Activated naive CD4-positive, alpha-beta T cell treated with anti-CD3 and anti-CD28 coated beads, Interleukin-2, amount 10 ng/mL, durations not matched to agents 7 days and 5 days (primary cell): ENCODE data around the gene AFF3.
A peak's percentile ranks its signal among the peaks of the same experiment; 100 is the strongest.
"Not testable (repeated sequence)": the region's sequence is repeated elsewhere in the genome, so short reads cannot be mapped to it uniquely, and the experiment has no call there.

Experiments used
- CTCF ChIA-PET: fragments of 350-600 bp; sonication (Branson Sonifier 250); formaldehyde crosslinking; loops from one replicate; lab custom pipeline; 2021; ENCODE audit warnings: antibody characterized with exemption; lab: Charles Lee
- DNase-seq: peaks from one replicate; pipeline ENCODE4 v3.0.0-alpha.2; 2020
- H3K27ac Mint-ChIP-seq: one replicate; pipeline ENCODE4 v1.8.0; 2021; ENCODE audit warnings: mild to moderate bottlenecking, moderate library complexity, mixed read lengths
- H3K27me3 Mint-ChIP-seq: one replicate; pipeline ENCODE4 v1.8.0; 2021; ENCODE audit warnings: mild to moderate bottlenecking, mixed read lengths
- H3K36me3 Mint-ChIP-seq: one replicate; pipeline ENCODE4 v1.8.0; 2021; ENCODE audit warnings: mixed read lengths
- H3K4me1 Mint-ChIP-seq: one replicate; pipeline ENCODE4 v1.8.0; 2021; ENCODE audit warnings: mixed read lengths
- H3K4me3 Mint-ChIP-seq: one replicate; pipeline ENCODE4 v1.8.0; 2021; ENCODE audit warnings: mild to moderate bottlenecking, moderate library complexity, mixed read lengths
- H3K9me3 Mint-ChIP-seq: one replicate; pipeline ENCODE4 v1.8.0; 2021; ENCODE audit warnings: mixed read lengths

The AFF3 gene

DNA sequence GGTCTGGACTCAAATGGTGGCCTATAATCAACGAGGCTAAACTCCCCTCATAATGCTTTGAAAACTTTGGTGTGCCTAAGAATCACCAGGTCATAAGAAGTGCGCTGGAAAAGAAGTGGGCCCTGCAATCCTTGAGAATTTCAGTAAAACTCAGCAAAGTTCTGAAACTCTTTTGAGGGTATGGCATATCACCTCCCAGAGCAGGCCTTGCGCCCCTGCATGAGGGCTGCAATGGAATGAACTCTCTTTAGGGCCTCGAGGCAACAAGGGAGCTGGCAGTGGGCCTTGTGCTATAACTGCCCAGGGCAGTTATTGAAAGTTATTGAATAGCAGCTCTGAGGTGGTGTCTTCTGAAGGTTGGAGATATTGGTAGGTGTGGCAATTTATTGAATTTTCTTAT lies 34.5 kb upstream of the AFF3 start:
- Mint-ChIP-seq H3K27me3 (peaks cover 11% of the 10 kb centered on the region), H3K4me3 (no peak overlapping the region), H3K9me3 (no peaks in the 10 kb centered on the region), H3K36me3 (no peaks in the 10 kb centered on the region), H3K4me1 (no peaks in the 10 kb centered on the region), H3K27ac (no peak overlapping the region)
- no peak for DNase-seq
- CTCF ChIA-PET, result no interaction called here

DNA sequence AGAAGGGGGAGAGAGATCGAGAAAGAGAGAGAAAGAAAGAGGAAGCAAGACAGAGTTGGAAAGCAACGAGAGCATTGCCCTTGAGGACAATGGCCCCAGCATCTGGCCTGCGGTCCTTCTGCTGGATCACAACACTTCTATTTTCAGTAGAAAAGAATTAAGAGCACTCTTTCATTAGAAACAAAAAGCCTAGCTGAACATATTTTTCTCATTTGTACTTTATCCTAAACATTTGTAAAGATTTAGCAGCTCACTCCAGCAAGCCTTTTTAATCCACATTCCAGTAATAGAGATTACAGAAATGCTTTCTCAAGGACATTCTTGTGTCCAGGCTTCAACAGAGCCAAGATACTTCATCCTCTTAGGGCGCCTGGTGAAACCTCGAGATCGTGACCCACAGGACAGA lies 31.6 kb upstream of the AFF3 start:
- peaks cover 7% of the 10 kb centered on the region for H3K27me3 Mint-ChIP-seq
- H3K4me1 Mint-ChIP-seq, result no peaks in the 10 kb centered on the region
- H3K4me3 Mint-ChIP-seq, result no peak overlapping the region
- H3K36me3 Mint-ChIP-seq, result no peaks in the 10 kb centered on the region
- no peak for DNase-seq
- H3K27ac Mint-ChIP-seq, result no peak overlapping the region
- CTCF ChIA-PET, result no interaction called here
- no peaks in the 10 kb centered on the region for H3K9me3 Mint-ChIP-seq

DNA sequence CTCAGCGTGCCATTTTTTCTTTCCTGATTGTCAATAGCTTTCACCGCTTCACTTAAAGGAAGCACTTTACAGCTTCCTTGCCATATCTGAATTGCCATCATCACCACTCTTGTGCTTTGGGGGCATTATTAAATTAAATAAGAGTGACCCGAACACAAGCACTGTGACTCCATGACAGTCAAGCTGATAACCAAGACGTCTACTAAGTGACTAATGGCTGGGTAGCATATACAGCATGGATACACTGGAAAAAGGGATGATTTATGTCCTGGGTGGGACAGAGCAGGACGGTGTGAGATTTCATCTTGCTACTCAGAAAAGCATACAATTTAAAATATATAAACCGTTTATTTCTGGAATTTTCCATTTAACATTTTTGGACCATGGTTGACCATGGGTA lies 24.3 kb upstream of the AFF3 start:
- H3K9me3 Mint-ChIP-seq, result peaks cover 4% of the 10 kb centered on the region
- no peaks in the 10 kb centered on the region for H3K36me3 Mint-ChIP-seq
- H3K27me3 Mint-ChIP-seq, result peaks cover 5% of the 10 kb centered on the region
- no peak for DNase-seq
- H3K27ac Mint-ChIP-seq, result no peak overlapping the region
- CTCF ChIA-PET, result no interaction called here
- no peak overlapping the region for H3K4me3 Mint-ChIP-seq
- H3K4me1 Mint-ChIP-seq, result no peaks in the 10 kb centered on the region

DNA sequence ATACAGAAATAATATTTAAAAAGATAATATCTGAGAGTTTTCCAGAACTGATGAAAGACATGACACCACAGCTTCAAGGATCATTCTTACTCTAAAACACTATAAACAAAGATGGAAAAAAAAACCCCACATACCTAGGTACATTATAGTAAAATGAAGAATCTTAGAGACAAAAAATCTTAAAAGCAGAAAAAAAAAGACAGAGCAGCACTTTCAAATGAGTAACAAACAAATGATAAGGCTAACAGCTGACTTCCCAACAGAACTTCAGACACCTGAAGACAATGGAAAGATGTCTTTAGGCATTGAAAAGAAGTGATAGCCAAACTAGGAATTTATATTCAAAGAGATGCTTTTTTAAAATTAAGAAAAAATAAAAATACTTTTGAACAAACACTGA lies 21.2 kb upstream of the AFF3 start:
- DNase-seq, result no peak
- no peaks in the 10 kb centered on the region for H3K4me1 Mint-ChIP-seq
- no peak overlapping the region for H3K27ac Mint-ChIP-seq
- peaks cover 4% of the 10 kb centered on the region for H3K9me3 Mint-ChIP-seq
- CTCF ChIA-PET, result interaction anchor here (0.7 kb wide), 1 partner anchor 505 kb away, joined by 3 read pairs; no protein-coding TSS in a partner anchor
- no peaks in the 10 kb centered on the region for H3K36me3 Mint-ChIP-seq
- no peak overlapping the region for H3K4me3 Mint-ChIP-seq
- peaks cover 11% of the 10 kb centered on the region for H3K27me3 Mint-ChIP-seq

DNA sequence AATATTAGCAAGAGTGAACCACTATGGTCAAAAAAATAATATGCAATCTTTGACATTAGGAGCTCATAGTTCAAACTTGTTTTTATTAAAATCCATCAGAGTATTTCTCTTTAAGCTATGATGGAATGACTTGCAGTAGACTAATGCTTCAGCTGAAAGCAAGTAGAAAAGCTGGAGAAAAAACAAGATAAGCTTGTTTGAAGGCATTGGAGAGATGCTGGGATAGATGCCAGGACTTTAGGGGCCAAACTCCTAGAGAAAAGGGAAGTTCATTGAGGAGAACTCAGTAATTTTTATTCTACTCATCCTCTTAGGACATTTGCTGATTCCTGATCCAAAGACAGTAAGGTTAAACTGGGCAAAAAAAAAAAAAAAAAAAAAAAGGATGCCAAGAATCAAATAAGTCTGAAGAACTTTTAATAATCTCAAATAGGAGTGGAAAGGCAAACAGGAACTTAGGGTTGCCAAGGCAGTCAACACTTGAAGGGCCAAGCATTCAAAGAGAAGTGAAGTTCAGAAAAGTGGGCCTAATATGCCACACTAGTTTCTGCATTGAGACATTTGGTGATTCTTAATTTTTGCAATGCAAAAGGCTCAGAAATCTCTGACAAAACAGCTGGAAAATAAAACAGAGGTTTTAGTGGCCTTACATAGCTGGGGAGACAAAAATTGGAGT lies 19.7 kb upstream of the AFF3 start:
- Mint-ChIP-seq H3K4me3 (no peak overlapping the region), H3K9me3 (peaks cover 4% of the 10 kb centered on the region), H3K36me3 (no peaks in the 10 kb centered on the region), H3K27me3 (peaks cover 11% of the 10 kb centered on the region), H3K4me1 (no peaks in the 10 kb centered on the region), H3K27ac (no peak overlapping the region)
- no peak for DNase-seq
- CTCF ChIA-PET, result no interaction called here

DNA sequence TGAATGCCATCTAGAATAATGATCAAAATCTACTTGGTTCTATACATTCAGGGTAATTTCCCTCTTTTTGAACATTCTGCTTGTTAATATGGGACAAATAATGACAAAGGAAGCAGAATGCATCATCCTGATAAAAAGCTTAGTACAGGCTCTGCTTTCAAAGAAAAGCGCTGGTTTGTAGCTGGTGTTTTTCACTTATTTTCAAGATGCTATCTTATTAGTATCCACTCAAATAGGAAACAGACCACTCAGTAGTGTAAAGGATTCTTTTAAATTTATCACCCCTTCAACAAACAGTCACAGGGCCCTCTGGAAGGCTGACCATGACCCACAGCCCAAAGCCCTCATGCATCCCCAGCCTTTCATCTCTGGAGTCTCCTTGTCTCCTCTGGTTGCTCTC lies 18.0 kb upstream of the AFF3 start:
- Mint-ChIP-seq H3K36me3 (no peaks in the 10 kb centered on the region), H3K9me3 (peaks cover 4% of the 10 kb centered on the region), H3K4me3 (no peak overlapping the region), H3K27me3 (peaks cover 16% of the 10 kb centered on the region), H3K27ac (no peak overlapping the region), H3K4me1 (no peaks in the 10 kb centered on the region)
- CTCF ChIA-PET, result no interaction called here
- no peak for DNase-seq

DNA sequence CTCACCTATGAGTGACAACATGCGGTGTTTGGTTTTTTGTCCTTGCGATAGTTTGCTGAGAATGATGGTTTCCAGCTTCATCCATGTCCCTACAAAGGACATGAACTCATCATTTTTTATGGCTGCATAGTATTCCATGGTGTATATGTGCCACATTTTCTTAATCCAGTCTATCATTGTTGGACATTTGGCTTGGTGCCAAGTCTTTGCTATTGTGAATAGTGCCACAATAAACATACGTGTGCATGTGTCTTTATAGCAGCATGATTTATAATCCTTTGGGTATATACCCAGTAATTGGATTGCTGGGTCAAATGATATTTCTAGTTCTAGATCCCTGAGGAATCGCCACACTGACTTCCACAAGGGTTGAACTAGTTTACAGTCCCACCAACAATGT lies 9.4 kb upstream of the AFF3 start:
- H3K27ac Mint-ChIP-seq, H3K4me1 Mint-ChIP-seq, H3K27me3 Mint-ChIP-seq, DNase-seq, H3K36me3 Mint-ChIP-seq, CTCF ChIA-PET, H3K9me3 Mint-ChIP-seq, H3K4me3 Mint-ChIP-seq: not testable (repeated sequence)

DNA sequence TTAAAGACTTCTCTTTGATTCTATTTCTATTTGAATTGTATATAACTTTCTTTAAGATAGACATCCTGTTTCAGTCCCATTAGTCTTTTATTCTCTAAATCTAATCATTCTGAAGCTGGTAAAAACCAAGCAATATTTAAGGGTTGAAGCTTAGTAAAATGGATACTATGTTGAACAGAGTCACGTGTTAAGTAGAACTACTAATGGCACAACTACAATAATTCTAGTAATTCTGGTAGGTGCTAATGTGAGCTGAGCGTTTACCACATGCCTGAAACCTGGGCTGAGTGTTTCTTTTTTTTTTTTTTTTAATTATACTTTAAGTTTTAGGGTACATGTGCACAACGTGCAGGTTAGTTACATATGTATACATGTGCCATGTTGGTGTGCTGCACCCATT lies 8.9 kb upstream of the AFF3 start:
- no peak overlapping the region for H3K4me3 Mint-ChIP-seq
- DNase-seq, result no peak
- no peak overlapping the region for H3K27ac Mint-ChIP-seq
- peaks cover 2% of the 10 kb centered on the region for H3K36me3 Mint-ChIP-seq
- CTCF ChIA-PET, result no interaction called here
- H3K4me1 Mint-ChIP-seq, result no peaks in the 10 kb centered on the region
- peaks cover 3% of the 10 kb centered on the region for H3K27me3 Mint-ChIP-seq
- H3K9me3 Mint-ChIP-seq, result peaks cover 4% of the 10 kb centered on the region

DNA sequence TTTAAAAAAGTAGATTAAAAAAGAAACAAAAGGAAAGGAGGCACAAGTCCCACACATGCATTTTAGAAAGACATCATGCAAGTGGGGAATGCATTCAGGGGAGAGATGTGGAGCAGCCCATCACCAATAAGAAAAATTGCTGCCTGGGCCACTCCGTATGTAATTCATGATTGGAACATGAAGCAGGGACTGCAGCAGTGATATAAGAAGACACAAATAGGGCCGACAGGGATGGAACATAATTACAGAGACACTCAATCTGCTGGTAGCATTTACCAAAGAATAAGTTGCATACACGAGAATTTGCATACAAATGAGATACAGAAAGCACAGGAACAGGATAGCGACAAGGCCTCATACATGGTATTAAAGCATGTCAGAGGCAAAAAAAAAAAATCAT lies 6.5 kb upstream of the AFF3 start:
- peaks cover 4% of the 10 kb centered on the region for H3K9me3 Mint-ChIP-seq
- no peak overlapping the region for H3K4me3 Mint-ChIP-seq
- DNase-seq, result no peak
- peaks cover 3% of the 10 kb centered on the region for H3K36me3 Mint-ChIP-seq
- H3K27ac Mint-ChIP-seq, result no peak overlapping the region
- peaks cover 4% of the 10 kb centered on the region for H3K27me3 Mint-ChIP-seq
- peaks cover 11% of the 10 kb centered on the region for H3K4me1 Mint-ChIP-seq
- CTCF ChIA-PET, result no interaction called here

DNA sequence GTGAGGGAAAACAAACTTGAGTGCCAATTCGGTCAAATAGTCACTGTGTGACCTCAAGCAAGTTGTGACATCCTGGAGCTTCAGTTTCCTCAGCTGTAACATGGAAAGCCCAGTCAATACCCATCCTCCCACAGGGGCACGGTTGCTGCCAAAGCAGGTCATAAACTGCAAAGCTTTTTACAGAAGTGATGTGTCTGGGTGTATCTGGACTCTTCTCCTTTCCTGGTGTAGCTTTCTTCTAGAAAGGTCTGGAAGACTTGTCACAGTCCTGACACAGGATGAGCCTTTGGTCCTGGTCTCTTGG lies 4.2 kb upstream of the AFF3 start:
- Mint-ChIP-seq H3K9me3 (peaks cover 4% of the 10 kb centered on the region), H3K36me3 (peaks cover 2% of the 10 kb centered on the region), H3K27me3 (peaks cover 13% of the 10 kb centered on the region), H3K4me3 (no peak overlapping the region), H3K4me1 (peaks cover 34% of the 10 kb centered on the region), H3K27ac (no peak overlapping the region)
- DNase-seq, result no peak
- CTCF ChIA-PET, result no interaction called here

DNA sequence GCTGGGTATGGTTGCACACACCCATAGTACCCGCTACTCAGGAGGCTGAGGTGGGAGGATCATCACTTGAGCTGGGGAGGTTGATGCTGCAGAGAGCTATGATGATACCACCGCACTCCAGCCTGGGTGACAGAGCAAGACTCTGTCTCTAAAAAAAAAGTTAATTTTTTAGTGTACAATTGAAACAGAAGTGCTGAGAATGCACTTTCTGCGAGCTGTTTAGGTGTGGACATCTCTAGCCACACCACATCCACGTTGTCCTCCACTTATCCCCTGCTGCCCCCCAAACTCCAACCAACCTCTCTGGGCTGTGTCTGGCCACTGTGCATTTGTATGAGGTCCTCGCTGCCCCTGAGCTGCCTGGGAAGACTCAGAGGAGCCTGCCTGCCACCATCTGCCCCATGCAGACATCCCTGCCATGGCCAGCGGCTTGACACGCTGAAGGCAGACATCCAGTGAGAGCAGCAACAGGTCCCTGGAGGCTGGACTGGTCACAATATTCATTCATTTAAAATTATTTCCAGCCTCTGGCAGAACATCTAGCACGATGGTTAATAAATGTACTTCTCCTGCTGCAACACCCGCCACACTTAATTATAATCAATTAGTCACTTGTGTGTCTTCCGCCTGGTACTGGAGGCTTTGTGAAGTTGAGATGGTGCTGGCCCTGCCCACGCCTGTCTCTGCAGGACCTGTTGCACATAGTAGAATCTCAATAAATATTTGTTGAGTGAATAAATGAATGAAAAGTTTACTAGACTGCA lies 3.7 kb upstream of the AFF3 start:
- Mint-ChIP-seq H3K36me3 (peaks cover 2% of the 10 kb centered on the region), H3K4me3 (no peak overlapping the region), H3K9me3 (peaks cover 4% of the 10 kb centered on the region), H3K4me1 (peaks cover 39% of the 10 kb centered on the region), H3K27me3 (peaks cover 13% of the 10 kb centered on the region), H3K27ac (no peak overlapping the region)
- DNase-seq, result no peak
- CTCF ChIA-PET, result no interaction called here

DNA sequence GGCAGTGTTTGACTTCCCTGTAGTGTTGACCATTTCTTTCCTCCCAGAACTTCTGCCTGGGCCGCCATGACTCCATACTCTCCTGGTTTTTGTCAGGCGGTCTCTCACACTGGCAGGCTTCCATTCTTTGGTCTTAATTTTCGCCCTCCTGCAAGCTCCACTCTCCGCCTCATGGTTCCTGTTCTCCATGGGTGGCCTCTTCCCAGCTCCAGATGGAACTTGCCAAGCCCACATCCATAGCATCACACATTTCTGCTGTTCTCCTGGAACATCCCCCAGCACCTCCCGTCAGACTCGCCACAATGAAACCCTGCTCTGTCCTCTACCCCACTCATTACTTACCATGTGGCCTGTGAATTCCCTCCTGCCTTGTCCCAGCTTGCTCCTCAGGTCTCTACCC lies 896 bp upstream of the AFF3 start:
- CTCF ChIA-PET, result interaction anchor here (1.2 kb wide), 1 partner anchor 23 kb away, joined by 3 read pairs; no protein-coding TSS in a partner anchor
- DNase-seq, result no peak
- Mint-ChIP-seq H3K4me1 (peaks cover 63% of the 10 kb centered on the region), H3K27me3 (peaks cover 13% of the 10 kb centered on the region), H3K36me3 (peaks cover 6% of the 10 kb centered on the region), H3K27ac (peak overlapping the region; percentile 17), H3K4me3 (peak overlapping the region; percentile 16), H3K9me3 (peaks cover 4% of the 10 kb centered on the region)

DNA sequence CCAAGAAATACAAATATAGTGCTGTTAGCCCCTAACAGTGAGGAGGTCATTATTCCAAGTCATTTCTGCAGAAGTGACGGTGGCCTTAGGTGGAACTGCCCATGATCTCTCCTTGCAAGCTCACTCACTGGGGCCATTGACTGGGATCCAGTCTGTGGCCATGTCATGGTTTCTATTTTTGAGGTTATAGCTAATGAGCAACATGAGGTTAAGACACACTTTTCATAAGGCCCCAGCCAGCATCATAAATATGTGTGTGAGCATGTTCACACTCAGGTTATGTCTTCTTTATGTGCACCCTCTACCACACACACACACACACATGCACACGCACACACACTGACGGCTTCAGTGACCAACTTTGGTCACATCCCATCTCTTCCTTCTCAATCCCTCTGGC lies 484 bp downstream of the AFF3 start:
- H3K27me3 Mint-ChIP-seq, result peaks cover 13% of the 10 kb centered on the region

DNA sequence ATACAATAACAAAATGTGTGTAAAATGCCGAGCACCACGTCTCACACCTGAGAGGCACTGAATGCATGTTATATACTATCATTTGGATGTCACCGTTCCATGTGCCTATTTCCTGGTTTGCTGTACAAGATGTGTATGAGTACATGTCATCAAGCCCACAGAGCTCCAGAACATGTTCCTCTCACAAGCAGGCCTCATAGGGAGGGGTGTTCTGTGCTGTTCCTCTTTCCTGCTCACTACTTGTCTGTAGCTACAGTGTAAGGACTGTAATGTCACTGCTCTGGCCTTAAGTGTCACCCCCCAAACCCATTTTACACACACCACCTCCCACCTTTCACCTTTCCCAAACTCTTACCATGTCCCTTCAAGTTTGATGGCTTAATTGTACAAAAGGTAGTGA lies 1.8 kb downstream of the AFF3 start:
- peaks cover 10% of the 10 kb centered on the region for H3K27me3 Mint-ChIP-seq
- peak overlapping the region; percentile 85 for H3K4me3 Mint-ChIP-seq
- H3K27ac Mint-ChIP-seq, result no peak overlapping the region
- peaks cover 11% of the 10 kb centered on the region for H3K36me3 Mint-ChIP-seq
- CTCF ChIA-PET, result no interaction called here
- H3K4me1 Mint-ChIP-seq, result peaks cover 76% of the 10 kb centered on the region
- peaks cover 4% of the 10 kb centered on the region for H3K9me3 Mint-ChIP-seq
- no peak for DNase-seq

More for the DNA sequence above, 484 bp downstream of the AFF3 start:
- Mint-ChIP-seq H3K4me3 (peak overlapping the region; percentile 85), H3K9me3 (peaks cover 4% of the 10 kb centered on the region), H3K4me1 (peaks cover 76% of the 10 kb centered on the region), H3K36me3 (peaks cover 11% of the 10 kb centered on the region), H3K27ac (peak overlapping the region; percentile 87)
- CTCF ChIA-PET, result no interaction called here
- peak; percentile 23 for DNase-seq
